ENCODE results near the gene RRP36. TPM values are rescaled to one million over a fixed set of nuclear protein-coding genes. Genes with fewer than 3 reads are reported as not detected.

The RRP36 gene
- total and polyA plus RNA-seq, 9 of the 15 experiments (the other 6 are each of a cell fraction or from before 2014, with no cell fraction given), result 27.6 to 150 (median 114) TPM

- TF ChIP-seq MEIS2 (IDR thresholded peaks at IDR 0.05; ENCODE audit: partially characterized antibody), result peak; percentile 82
- peak in 1 of 3 experiments; percentile 43 for TF ChIP-seq YY1 (IDR thresholded peaks at IDR 0.05; ENCODE audit: borderline replicate concordance in 1 of 3, control insufficient read depth in 1 of 3, extremely low read depth in 1 of 3, insufficient read depth in 3 of 3, insufficient read length in 1 of 3, insufficient replicate concordance in 2 of 3, low read depth in 1 of 3, low read length in 2 of 3)
- TF ChIP-seq GABPA (tag; conservative IDR thresholded peaks at IDR 0.05; ENCODE audit: low read depth), result peak; percentile 95
- peak; percentile 68; the same call in 1 of the 2 replicates for TF ChIP-seq DIDO1 (tag; IDR thresholded peaks at IDR 0.05; ENCODE audit: low read depth)
- no peak for TF ChIP-seq HMGN3 (IDR thresholded peaks at IDR 0.05; ENCODE audit: borderline replicate concordance, extremely low read depth, insufficient read length, low read depth, low read length)
- no peak for TF ChIP-seq CHAMP1 (IDR thresholded peaks at IDR 0.05)
- TF ChIP-seq CHD7 (IDR thresholded peaks at IDR 0.05; ENCODE audit: low read depth, low read length), result no peak
- 0 out of 2 replicates have a peak, but pooled peaks have one; percentile 25 for TF ChIP-seq SIN3B (IDR thresholded peaks at IDR 0.05; ENCODE audit: low read depth)
- TF ChIP-seq EP400 (IDR thresholded peaks at IDR 0.05), result peak; percentile 90
- peak; percentile 90 for TF ChIP-seq CXXC5 (CRISPR knock-in tag; IDR thresholded peaks at IDR 0.05)
- no peak for TF ChIP-seq CHD1 (IDR thresholded peaks at IDR 0.05; ENCODE audit: low read length)
- no peak for TF ChIP-seq U2AF1 (optimal IDR thresholded peaks at IDR 0.05; ENCODE audit: low read depth, low read length)
- peak in 1 of 2 experiments; percentile 56; a peak in 1 of 3 replicates for TF ChIP-seq CBX3 (IDR thresholded peaks at IDR 0.05; ENCODE audit: borderline replicate concordance in 1 of 2, low read length in 2 of 2)
Measured at GRCh38 chr6:43013843-43014433, 7.5 kb upstream of the RRP36 start, which contains the start of the genes KLHDC3 and MEA1 (continued).

All from K562 (cell line).